NT2/D1 (cell line): ENCODE results near the gene LIPG.
A peak's percentile ranks its signal among the peaks of the same experiment; 100 is the strongest.

Experiments used
- DNase-seq: peaks from one replicate; pipeline ENCODE4 v3.0.0-alpha.2; 2011; ENCODE audit warnings: low read depth, low spot score
- H3K27me3 ChIP-seq: 2 replicates; pipeline ENCODE4 v1.6.0; 2011; ENCODE audit warnings: mild to moderate bottlenecking; ENCODE audit not compliant: insufficient read length, insufficient read depth
- H3K36me3 ChIP-seq: 2 replicates; pipeline ENCODE4 v1.6.1; 2011; ENCODE audit warnings: mild to moderate bottlenecking, low read length, mixed read lengths; ENCODE audit not compliant: insufficient read depth, insufficient read length
- H3K4me1 ChIP-seq: 2 replicates; pipeline ENCODE4 v1.5.1; 2011; ENCODE audit not compliant: insufficient read depth, insufficient read length
- H3K4me3 ChIP-seq: 2 replicates; pipeline ENCODE4 v1.5.1; 2011; ENCODE audit warnings: low read depth; ENCODE audit not compliant: insufficient read length
- H3K9ac ChIP-seq: 2 replicates; pipeline ENCODE4 v1.6.0; 2011; ENCODE audit warnings: low read depth; ENCODE audit not compliant: insufficient read length
- H3K9me3 ChIP-seq: 2 replicates; pipeline ENCODE4 v1.5.1; 2011; ENCODE audit warnings: mild to moderate bottlenecking, low read length; ENCODE audit not compliant: insufficient read depth
- SUZ12 ChIP-seq: IDR thresholded peaks from 2 replicates; pipeline ENCODE4 v1.6.1; 2011; ENCODE audit not compliant: insufficient read length, insufficient read depth; ENCODE audit errors: extremely low read depth
- YY1 ChIP-seq: IDR thresholded peaks from 2 replicates; pipeline ENCODE4 v1.6.1; 2011; ENCODE audit not compliant: insufficient read length, insufficient read depth
- ZNF274 ChIP-seq: IDR thresholded peaks from 2 replicates; pipeline ENCODE4 v1.6.1; 2011; ENCODE audit warnings: mild to moderate bottlenecking, low read depth, low read length

Gene LIPG

GRCh38 chr18:49608366-49609255 lies 46.8 kb downstream of the LIPG start:
- H3K9ac ChIP-seq: no peak overlapping the region
- TF ChIP-seq SUZ12: no peak
- TF ChIP-seq YY1: no peak
- no peak for TF ChIP-seq ZNF274
- DNase-seq: no peak

GRCh38 chr18:49609256-49610021 lies 47.6 kb downstream of the LIPG start:
- no peak overlapping the region for H3K4me3 ChIP-seq
- TF ChIP-seq ZNF274 (no peak), SUZ12 (no peak), YY1 (no peak)
- H3K9me3 ChIP-seq: peaks cover 7% of the 10 kb centered on the region
- H3K27me3 ChIP-seq: no peaks in the 10 kb centered on the region
- H3K9ac ChIP-seq: no peak overlapping the region
- peaks cover 10% of the 10 kb centered on the region for H3K4me1 ChIP-seq
- no peak for DNase-seq
- no peaks in the 10 kb centered on the region for H3K36me3 ChIP-seq

More at GRCh38 chr18:49608366-49609255, 46.8 kb downstream of the LIPG start:
- no peaks in the 10 kb centered on the region for H3K27me3 ChIP-seq
- peaks cover 7% of the 10 kb centered on the region for H3K9me3 ChIP-seq
- H3K4me1 ChIP-seq: peaks cover 3% of the 10 kb centered on the region
- H3K4me3 ChIP-seq: no peak overlapping the region
- H3K36me3 ChIP-seq: no peaks in the 10 kb centered on the region

GRCh38 chr18:49610022-49610445 lies 48.2 kb downstream of the LIPG start:
- Histone ChIP-seq H3K4me3 (no peak overlapping the region), H3K27me3 (no peaks in the 10 kb centered on the region), H3K9me3 (peaks cover 5% of the 10 kb centered on the region), H3K36me3 (no peaks in the 10 kb centered on the region), H3K4me1 (peaks cover 10% of the 10 kb centered on the region), H3K9ac (no peak overlapping the region)
- TF ChIP-seq SUZ12: no peak
- DNase-seq: no peak

- no peak for DNase-seq
- Histone ChIP-seq H3K36me3 (no peaks in the 10 kb centered on the region), H3K9me3 (no peaks in the 10 kb centered on the region), H3K4me1 (peaks cover 13% of the 10 kb centered on the region), H3K4me3 (no peak overlapping the region), H3K27me3 (no peaks in the 10 kb centered on the region), H3K9ac (no peak overlapping the region)
- TF ChIP-seq SUZ12: no peak
- TF ChIP-seq YY1: no peak
- no peak for TF ChIP-seq ZNF274
Measured at GRCh38 chr18:49611316-49611715, 49.5 kb downstream of the LIPG start.

GRCh38 chr18:49612515-49613033 lies 50.7 kb downstream of the LIPG start:
- Histone ChIP-seq H3K27me3 (no peaks in the 10 kb centered on the region), H3K9me3 (no peaks in the 10 kb centered on the region), H3K4me3 (no peak overlapping the region), H3K9ac (peak overlapping the region; percentile 3), H3K4me1 (peaks cover 13% of the 10 kb centered on the region), H3K36me3 (no peaks in the 10 kb centered on the region)
- TF ChIP-seq SUZ12 (no peak), ZNF274 (no peak), YY1 (no peak)
- DNase-seq: peak; percentile 42

- no peak overlapping the region for H3K4me3 ChIP-seq
- TF ChIP-seq YY1 (no peak), ZNF274 (no peak), SUZ12 (no peak)
- no peaks in the 10 kb centered on the region for H3K27me3 ChIP-seq
- H3K9ac ChIP-seq: no peak overlapping the region
- no peaks in the 10 kb centered on the region for H3K36me3 ChIP-seq
- DNase-seq: peak; percentile 85
- H3K9me3 ChIP-seq: no peaks in the 10 kb centered on the region
- H3K4me1 ChIP-seq: peaks cover 13% of the 10 kb centered on the region
Measured at GRCh38 chr18:49613141-49613640, 51.3 kb downstream of the LIPG start.

- no peaks in the 10 kb centered on the region for H3K36me3 ChIP-seq
- no peak overlapping the region for H3K9ac ChIP-seq
- DNase-seq: no peak
- H3K4me1 ChIP-seq: peaks cover 13% of the 10 kb centered on the region
- no peaks in the 10 kb centered on the region for H3K27me3 ChIP-seq
- H3K4me3 ChIP-seq: no peak overlapping the region
- no peaks in the 10 kb centered on the region for H3K9me3 ChIP-seq
- no peak for TF ChIP-seq YY1
- TF ChIP-seq ZNF274: no peak
- no peak for TF ChIP-seq SUZ12
Measured at GRCh38 chr18:49613641-49614151, 51.8 kb downstream of the LIPG start.
